ENCODE results near the gene PLPPR1.

The PLPPR1 gene

DNA sequence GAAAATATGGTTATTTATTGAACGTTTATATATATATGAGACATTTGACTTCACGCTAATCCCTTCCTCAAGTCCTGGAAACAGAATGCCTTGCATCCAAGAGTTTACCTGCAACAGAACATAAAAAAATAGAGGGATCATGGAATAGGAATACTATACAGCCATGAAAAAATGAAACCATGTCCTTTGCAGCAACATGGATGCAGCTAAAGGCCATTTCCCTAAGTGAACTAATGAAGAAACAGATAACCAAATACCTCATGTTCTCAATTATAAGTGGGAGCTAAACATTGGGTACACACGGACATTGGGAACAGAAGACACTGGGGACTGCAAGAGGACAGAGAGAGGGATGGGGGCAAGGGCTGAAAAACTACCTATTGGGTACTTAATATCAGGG lies 343.3 kb downstream of the PLPPR1 start:
- H3K9me3 Mint-ChIP-seq = no peaks in the 10 kb centered on the region
- no peak overlapping the region for H3K4me3 Mint-ChIP-seq
- ATAC-seq (no peak), DNase-seq (ENCODE audit: low spot score in 2 of 2) (no peak)
- no peaks in the 10 kb centered on the region for H3K4me1 Mint-ChIP-seq
- no peaks in the 10 kb centered on the region for H3K36me3 Mint-ChIP-seq
- no peak overlapping the region for H3K27ac Mint-ChIP-seq

DNA sequence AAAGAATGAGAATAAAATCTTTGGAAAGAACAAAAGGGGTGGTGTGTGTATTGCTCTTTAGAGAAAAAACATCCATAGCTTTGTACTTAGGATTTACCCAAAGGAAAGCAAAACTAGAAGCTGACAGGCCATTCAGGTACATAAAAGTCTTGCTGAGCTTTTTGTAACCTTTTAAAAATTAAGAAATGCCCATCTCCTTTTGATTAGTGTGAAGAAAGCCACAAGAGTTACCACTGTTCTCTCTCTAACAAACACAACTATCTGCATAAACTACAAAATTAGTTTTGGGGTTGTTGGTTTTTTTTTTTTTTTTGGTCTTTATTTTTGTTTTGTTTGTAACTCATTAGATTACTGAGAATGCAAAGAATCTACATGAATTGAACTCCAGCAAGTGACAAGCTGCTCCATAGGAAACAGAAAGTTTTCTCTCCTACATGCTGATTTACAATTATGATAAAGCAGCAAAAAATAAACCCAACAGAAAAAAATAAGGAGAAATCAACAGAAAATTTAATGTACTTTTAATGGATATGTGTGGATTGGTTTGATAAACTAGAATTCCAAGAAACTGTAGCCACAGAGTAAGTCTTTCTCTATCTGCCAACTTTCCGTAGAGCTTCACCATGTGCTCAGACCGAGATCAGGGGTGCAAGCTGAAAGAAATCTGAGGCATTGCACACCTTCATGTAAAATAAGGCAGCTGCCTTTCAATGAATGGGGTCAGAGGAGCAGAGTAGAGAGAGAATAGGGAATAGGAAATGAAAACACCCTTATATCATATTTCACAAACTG lies 344.0 kb downstream of the PLPPR1 start:
- no peaks in the 10 kb centered on the region for H3K9me3 Mint-ChIP-seq

More for the DNA sequence above, 344.0 kb downstream of the PLPPR1 start:
- no peaks in the 10 kb centered on the region for H3K4me1 Mint-ChIP-seq
- no peaks in the 10 kb centered on the region for H3K36me3 Mint-ChIP-seq
- DNase-seq (ENCODE audit: low spot score in 2 of 2) (no peak), ATAC-seq (no peak)
- no peak overlapping the region for H3K4me3 Mint-ChIP-seq
- H3K27ac Mint-ChIP-seq = no peak overlapping the region
